OCI-LY1 (cell line): ENCODE data around the gene LYRM2.

ENCODE experiments used
- CTCF ChIP-seq: fragments of 200-600 bp; sonication (generic), shearing (Covaris generic); IDR thresholded peaks from 2 replicates; pipeline ENCODE4 v1.5.1; 2017; ENCODE audit warnings: mild to moderate bottlenecking, antibody characterized with exemption, low read length, moderate library complexity, mixed read lengths
- EZH2 ChIP-seq: fragments of 200-600 bp; sonication (generic), shearing (Covaris generic); IDR thresholded peaks from 2 replicates; pipeline ENCODE4 v1.8.0; 2017; ENCODE audit warnings: borderline replicate concordance, mixed run types, mild to moderate bottlenecking, antibody characterized with exemption, low read length, moderate library complexity, mixed read lengths

DNA sequence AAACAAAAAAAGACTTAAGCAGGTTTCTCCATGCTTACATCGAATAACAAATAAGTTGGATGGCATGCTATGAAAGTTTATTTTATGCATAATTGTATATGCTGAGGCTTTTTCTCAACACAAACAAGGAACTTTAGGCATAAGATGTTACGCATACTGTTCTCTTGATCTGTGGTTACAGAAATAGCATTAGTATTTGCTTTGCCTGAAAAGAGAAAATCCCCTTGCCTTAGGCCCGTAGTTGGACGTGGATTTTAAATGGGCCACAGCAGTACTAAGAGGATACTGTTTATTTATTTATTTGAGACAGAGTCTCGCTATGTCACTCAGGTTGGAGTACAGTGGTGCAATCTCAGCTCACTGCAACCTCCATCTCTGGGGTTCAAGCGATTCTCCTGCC lies 19.0 kb downstream of the LYRM2 start:
- TF ChIP-seq CTCF (no peak), EZH2 (no peak)
